ENCODE measurements around the gene CPNE2. TPM values are rescaled to one million over a fixed set of nuclear protein-coding genes. Genes with fewer than 3 reads are reported as not detected.

The CPNE2 gene
- total and polyA plus RNA-seq, 8 donors, result 49.4 to 72.1 (median 67.5) TPM

DNA sequence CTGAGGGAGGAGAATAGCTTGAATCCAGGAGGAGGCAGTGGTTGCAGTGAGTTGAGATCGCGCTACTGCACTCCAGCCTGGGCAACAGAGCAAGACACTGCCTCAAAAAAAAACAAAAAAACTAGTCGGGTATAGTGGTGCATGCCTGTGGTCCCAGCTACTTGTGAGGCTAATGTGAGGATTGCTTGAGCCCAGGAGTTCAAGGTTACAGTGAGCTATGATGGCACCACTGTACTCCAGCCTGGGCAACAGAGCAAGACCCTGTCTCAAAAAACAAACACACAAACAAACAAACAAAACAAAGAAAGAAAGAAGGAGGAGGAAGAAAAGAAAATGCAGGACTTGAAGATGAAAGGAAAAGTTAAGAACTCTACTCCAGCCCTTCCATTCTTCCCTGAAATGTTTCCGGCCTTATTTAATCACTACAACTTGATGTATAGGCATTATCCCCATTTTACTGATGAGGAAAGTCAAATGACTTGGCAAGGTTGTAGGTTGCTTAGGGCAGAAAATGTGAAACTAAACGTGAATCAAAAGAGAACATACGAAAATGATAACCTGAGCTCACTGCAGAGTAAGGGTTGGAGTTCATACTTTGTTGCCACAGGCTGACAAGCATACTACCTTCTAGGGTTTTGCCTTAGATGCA, 63.4 kb downstream of the CPNE2 start:
- Histone ChIP-seq H3K27me3 (no peaks in the 10 kb centered on the region), H3K4me1 (peaks cover 0 to 29% of the 10 kb centered on the region in 2 donors), H3K4me3 (no peak overlapping the region), H3K36me3 (peaks cover 0 to 62% of the 10 kb centered on the region in 2 donors), H3K27ac (peak overlapping the region in 1 of 2 donors; percentile 42), H3K9me3 (no peaks in the 10 kb centered on the region)
- ATAC-seq (no peak), DNase-seq (no peak)
- TF ChIP-seq, protein P1, sequence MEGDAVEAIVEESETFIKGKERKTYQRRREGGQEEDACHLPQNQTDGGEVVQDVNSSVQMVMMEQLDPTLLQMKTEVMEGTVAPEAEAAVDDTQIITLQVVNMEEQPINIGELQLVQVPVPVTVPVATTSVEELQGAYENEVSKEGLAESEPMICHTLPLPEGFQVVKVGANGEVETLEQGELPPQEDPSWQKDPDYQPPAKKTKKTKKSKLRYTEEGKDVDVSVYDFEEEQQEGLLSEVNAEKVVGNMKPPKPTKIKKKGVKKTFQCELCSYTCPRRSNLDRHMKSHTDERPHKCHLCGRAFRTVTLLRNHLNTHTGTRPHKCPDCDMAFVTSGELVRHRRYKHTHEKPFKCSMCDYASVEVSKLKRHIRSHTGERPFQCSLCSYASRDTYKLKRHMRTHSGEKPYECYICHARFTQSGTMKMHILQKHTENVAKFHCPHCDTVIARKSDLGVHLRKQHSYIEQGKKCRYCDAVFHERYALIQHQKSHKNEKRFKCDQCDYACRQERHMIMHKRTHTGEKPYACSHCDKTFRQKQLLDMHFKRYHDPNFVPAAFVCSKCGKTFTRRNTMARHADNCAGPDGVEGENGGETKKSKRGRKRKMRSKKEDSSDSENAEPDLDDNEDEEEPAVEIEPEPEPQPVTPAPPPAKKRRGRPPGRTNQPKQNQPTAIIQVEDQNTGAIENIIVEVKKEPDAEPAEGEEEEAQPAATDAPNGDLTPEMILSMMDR (IDR thresholded peaks at IDR 0.05), result no peak
- intact Hi-C loops (cut with DNase I), result no loop called here

DNA sequence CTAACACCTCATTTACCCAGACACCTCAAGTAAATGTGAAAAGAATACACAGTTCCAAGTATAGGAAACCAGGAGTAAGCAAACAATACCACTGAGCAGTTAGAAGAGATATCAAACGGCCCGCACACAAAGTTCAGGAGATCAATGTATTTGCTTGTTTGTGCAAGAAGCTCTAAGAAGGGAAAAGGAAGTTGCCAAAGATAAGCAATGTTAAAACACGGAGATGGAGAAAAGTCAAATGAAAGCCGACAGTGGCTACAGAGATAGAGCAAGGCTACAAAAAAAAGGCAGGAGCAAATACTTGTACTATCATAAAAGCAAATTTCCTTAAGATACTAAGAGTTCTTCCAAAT, 63.9 kb downstream of the CPNE2 start:
- DNase-seq (no peak), ATAC-seq (no peak)
- intact Hi-C loops (cut with DNase I), result no loop called here
- TF ChIP-seq, protein P1 (IDR thresholded peaks at IDR 0.05), result no peak
- Histone ChIP-seq H3K9me3 (no peaks in the 10 kb centered on the region), H3K27me3 (no peaks in the 10 kb centered on the region), H3K4me3 (no peak overlapping the region), H3K36me3 (peaks cover 0 to 63% of the 10 kb centered on the region in 2 donors), H3K4me1 (peaks cover 0 to 30% of the 10 kb centered on the region in 2 donors), H3K27ac (peak overlapping the region in 1 of 2 donors; percentile 42)

DNA sequence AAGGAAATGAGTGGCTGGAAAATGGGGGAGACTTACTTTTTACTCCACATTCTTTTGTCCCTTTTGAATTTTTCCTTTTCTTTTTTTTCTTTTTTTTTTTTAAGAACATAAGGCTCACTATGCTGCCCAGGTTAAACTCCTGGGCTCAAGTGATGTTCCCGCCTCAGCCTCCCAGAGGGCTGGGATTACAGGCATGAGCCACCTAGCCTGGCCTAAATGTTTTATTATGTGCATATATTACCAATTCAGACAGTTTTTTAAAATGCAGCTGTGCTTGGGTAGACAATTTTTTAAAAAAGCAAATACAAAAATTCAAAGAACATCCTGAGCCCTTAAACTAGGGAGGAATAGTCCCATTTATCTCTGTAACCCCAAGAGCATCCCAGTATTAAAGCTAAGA, 65.2 kb downstream of the CPNE2 start:
- ATAC-seq, result no peak
- no peak for DNase-seq
- H3K9me3 ChIP-seq, result no peaks in the 10 kb centered on the region
- no peak overlapping the region for H3K27ac ChIP-seq
- TF ChIP-seq, protein P1 (IDR thresholded peaks at IDR 0.05), result no peak
- H3K27me3 ChIP-seq, result no peaks in the 10 kb centered on the region
- intact Hi-C loops (cut with DNase I), result no loop called here
- no peak overlapping the region for H3K4me3 ChIP-seq
- H3K4me1 ChIP-seq, result peaks cover 0 to 19% of the 10 kb centered on the region in 2 donors
- peaks cover 0 to 68% of the 10 kb centered on the region in 2 donors for H3K36me3 ChIP-seq

DNA sequence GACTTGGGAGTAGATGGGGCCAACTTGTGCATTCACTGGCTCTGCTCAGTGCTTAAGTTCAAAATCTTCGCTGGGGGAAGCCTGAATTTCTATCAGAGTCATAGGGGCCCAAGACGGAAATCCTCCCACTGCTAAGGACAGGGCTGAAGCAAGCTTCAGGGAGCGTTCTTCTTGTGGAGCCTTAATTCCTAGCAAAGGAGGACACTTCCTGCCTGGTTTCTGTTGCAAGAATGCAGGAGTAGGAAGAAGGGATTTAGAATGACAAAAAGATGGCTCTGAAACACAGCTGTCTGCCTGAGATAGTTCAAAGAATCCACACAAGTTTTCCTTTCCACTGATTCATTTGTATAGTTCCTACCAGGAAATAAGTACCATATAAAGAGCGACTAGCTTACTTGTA, 67.1 kb downstream of the CPNE2 start:
- intact Hi-C loops (cut with DNase I), result no loop called here
- TF ChIP-seq, protein P1 (IDR thresholded peaks at IDR 0.05), result no peak
- DNase-seq (no peak), ATAC-seq (no peak)
- no peak overlapping the region for H3K4me3 ChIP-seq
- H3K27ac ChIP-seq, result no peak overlapping the region
- no peaks in the 10 kb centered on the region for H3K27me3 ChIP-seq
- H3K4me1 ChIP-seq, result peaks cover 0 to 19% of the 10 kb centered on the region in 2 donors
- no peaks in the 10 kb centered on the region for H3K9me3 ChIP-seq
- peaks cover 0 to 68% of the 10 kb centered on the region in 2 donors for H3K36me3 ChIP-seq

DNA sequence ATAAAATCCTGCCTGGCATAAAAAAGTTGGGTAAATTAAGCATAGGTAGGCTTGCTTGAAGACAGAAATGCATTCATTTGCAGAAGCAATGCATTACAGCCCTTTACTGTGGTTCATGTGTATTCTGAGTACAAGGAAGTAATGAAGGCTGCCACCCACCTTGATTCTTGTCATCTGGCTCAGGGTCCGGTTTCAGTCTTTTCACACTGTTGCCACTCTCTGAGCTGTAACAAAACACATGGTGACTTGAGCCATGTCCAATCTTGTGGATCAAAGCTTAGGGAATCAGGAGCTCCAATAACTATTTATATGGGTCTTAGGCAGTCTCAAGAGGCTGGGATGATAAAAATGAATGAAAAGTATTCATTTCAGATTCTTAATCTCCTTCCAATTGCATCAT, 71.5 kb downstream of the CPNE2 start:
- intact Hi-C loops (cut with DNase I), result loop anchor here in 1 of 2 donors (10.0 kb wide), 1 partner anchor 289 kb away; no protein-coding TSS in a partner anchor
- H3K9me3 ChIP-seq, result no peaks in the 10 kb centered on the region
- ATAC-seq, result no peak
- no peaks in the 10 kb centered on the region for H3K27me3 ChIP-seq
- DNase-seq, result no peak
- H3K27ac ChIP-seq, result no peak overlapping the region
- TF ChIP-seq, protein P1 (IDR thresholded peaks at IDR 0.05), result no peak
- peaks cover 0 to 60% of the 10 kb centered on the region in 2 donors for H3K36me3 ChIP-seq
- peaks cover 10 to 36% of the 10 kb centered on the region in 2 donors for H3K4me1 ChIP-seq
- H3K4me3 ChIP-seq, result no peak overlapping the region

Measured in left lung (tissue), 10 donors.